ENCODE measurements around the gene SATL1.
A peak's percentile ranks its signal among the peaks of the same experiment; 100 is the strongest.
"Not testable (repeated sequence)": the region's sequence is repeated elsewhere in the genome, so short reads cannot be mapped to it uniquely, and the experiment has no call there.

Gene SATL1, protein sequence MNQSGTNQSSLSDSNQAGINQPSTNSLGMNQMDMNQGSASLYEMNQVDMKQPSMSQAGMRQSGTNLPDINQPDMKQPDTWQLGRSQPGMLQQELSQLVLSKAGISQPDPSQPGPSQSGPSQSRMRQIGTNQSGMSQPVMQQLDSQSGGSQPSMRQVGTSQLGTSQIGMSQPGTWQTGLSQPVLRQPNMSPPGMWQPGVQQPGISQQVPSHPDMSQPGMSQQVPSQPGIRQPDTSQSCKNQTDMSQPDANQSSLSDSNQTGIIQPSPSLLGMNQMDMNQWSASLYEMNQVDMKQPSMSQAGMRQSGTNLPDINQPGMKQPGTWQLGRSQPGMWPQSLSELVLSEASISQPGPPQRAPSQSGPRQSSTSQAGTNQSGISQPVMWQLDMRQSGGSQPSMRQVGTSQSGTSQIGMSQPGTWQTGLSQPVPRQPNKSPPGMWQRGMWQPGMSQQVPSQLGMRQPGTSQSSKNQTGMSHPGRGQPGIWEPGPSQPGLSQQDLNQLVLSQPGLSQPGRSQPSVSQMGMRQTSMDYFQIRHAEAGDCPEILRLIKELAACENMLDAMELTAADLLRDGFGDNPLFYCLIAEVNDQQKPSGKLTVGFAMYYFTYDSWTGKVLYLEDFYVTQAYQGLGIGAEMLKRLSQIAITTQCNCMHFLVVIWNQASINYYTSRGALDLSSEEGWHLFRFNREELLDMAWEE

DNA sequence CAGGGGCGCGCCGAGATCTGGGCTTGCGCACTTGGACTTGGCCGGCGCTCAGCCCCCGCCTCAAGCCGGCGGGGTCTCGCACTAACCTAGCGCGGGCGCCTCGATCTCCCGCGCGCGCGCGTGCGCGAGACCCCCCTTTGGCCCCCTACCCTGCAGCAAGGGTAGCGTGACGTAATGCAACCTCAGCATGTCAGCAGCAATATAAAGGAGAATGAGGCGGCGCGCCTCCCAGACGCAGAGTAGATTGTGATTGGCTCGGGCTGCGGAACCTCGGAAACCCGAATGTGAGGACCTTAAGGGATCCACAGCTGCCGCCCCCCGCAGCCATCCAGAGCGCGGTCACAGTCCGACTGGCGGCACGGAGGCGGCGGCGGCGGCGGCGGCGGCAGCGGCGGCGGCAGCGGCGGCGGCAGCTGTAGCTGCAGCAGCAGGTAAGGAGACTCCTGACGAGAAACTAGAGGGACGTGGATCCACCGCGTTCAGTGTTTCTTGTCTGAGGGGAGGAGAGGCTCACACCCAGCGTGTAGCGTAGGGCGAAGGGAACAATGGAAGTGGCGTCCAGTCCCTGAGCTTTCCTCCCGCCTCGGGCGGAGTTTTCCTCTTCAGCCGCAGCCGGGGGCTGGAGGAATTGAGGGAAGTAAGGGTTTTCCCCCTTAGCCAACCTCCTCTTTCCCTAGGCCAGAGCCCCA is at the start of gene SATL1, which contains the start of gene ZNF711:
Gene SATL1 (minus strand): TSS at position 19 of the 689 bp plus-strand sequence. CDS start 134,811 bp downstream, outside the sequence.
Gene ZNF711 (plus strand): TSS at position 231 of the 689 bp plus-strand sequence. CDS start 3,582 bp downstream, outside the sequence.
- peak; percentile 75 for DNase-seq

GRCh38 chrX:85288992-85289723 is 45.6 kb upstream of the SATL1 start:
- no peak for DNase-seq

- not testable (repeated sequence) for DNase-seq
Observed at GRCh38 chrX:85285286-85285685, 41.7 kb upstream of the SATL1 start.

DNA sequence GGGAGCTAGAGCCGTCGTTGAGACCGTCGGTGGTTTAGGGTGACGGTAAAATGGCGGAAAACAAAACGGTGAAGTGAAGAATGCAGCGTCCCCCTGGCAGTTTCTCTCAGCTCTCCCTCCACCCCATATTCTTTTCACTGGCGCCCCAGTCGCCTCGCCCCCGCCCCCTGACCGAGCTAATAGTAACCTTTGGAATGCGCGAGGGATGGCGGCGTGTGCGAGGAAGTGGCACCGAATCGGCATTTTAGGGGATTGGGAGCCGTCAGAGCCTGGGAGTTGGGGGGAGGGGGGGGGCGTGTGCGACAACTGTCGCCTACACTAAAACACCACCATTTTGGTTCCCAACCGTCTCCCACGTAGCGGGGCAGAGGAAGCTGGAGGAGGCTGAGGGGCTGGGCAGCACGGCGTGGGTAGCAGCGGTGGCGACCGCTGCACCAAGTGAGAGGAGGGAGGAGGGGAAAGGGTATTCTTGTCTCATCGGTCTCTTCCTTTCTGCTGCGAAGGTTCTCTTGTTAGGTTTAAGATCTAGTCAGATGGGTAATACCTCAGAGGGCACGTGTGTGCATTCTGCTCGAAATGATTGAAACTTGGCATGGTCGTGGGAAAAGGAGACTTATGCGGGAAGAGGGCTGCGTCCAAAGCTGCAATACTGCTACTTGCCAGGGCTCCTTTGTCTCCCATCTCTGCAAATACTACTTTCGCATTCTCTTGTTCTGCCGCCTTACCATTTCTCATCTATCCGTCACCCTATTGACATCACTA is 1.1 kb upstream of the SATL1 start:
- peak; percentile 5 for DNase-seq

DNA sequence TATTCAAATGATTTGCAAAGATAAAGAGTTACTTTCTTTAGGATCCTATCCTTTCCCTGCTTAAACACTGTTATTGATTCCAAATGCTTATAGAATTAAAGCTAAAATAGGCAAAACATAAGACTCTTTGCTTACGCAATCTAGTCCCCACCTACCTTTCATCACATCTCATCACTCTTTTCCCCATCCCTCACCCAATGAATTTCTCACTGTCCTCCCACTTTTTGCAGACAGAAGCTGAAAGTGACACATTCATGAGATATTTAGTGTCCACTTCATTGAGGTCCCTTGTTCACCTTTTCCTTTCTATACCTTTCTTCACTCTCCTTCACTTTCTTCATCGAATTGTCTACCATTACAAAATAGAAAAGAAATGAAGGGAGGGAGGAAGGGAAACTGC is 424 bp downstream of the SATL1 start:
- no peak for DNase-seq

- DNase-seq: no peak
Observed at GRCh38 chrX:85223359-85223758, 20.2 kb downstream of the SATL1 start.

DNA sequence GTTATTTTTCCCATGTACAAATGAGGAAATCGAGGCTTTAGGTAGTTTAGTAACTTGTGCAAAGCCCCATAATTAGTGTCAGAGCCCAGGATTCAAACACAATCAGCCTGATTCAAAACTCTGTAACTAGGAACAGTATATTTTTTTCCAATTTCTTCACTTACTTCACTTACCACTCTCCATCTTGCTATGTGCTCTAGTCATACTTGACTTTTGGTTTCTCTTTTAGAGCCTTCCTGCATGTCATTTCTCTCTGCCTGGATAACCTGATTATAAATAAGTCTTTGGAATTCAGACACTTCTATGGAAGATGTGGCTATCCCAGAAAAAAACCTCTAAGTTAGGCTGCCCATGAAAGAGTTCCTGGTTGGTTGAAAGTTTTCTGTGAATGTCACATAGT is 22.2 kb downstream of the SATL1 start:
- DNase-seq: no peak

DNA sequence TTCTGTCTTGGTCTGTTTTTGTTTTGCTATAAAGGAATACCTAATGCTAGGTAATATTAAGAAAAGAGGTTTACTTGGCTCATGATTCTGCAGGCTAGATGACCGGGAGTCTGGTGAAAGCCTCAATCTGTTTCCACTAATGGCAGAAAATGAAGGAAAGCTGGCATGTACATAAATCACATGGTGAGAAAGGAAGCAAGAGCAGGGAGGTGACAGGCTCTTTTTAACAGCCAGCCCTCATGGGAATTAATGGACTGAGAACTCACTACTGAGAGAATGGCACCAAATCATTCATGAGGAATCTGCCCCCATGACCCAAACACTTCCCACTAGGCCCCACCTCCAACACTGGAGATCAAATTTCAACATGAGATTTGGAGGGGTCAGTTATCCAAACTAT is 27.6 kb downstream of the SATL1 start:
- DNase-seq: no peak

- DNase-seq: no peak
Observed at GRCh38 chrX:85213792-85214530, 29.6 kb downstream of the SATL1 start.

GRCh38 chrX:85203461-85203970 is 40.1 kb downstream of the SATL1 start:
- no peak for DNase-seq

GRCh38 chrX:85196319-85196718 is 47.3 kb downstream of the SATL1 start:
- DNase-seq: no peak

GRCh38 chrX:85159644-85160043 is 83.9 kb downstream of the SATL1 start:
- no peak for DNase-seq

GRCh38 chrX:85140964-85141363 is 102.6 kb downstream of the SATL1 start:
- DNase-seq: no peak

GRCh38 chrX:85139422-85139821 is 104.2 kb downstream of the SATL1 start:
- no peak for DNase-seq

DNA sequence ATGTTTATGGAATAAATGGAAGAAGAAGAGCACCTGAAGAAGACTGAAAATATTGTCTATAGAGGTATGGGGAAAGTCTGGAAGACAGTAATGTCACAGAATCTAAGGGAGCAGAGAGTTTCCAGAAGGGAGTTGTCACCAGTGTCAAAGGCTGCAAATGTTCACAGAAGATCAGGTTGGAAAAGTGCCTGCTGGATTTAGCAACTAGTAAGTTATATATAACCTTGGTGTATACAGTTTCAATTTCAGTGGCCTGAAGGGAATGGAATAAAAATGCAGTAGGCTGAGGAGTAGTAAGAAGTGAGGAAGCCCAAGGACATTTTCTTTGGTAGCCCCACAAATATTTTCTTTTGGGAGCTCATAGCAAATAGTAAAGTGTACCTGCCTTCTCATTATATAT is 107.2 kb downstream of the SATL1 start:
- DNase-seq: no peak

DNA sequence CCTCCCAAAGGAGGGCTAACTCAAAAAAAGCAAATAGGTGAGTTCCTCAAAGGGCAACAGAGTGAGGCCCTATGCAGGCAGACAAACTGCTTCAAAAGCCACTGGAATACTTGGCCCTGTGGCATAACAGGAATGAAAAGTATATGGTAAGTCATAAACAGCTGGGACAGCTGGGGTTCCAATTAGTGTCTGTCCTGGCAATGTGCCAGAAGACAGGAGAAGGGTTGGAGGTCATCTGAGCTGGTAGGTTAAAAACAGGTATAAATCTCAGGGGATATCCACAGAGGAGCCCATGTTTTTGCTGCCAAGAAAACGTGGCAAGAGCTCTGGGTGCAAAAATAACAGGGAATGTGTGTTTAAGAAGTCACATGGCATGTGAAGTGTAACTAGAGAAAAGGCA is 128.3 kb downstream of the SATL1 start:
- no peak for DNase-seq

DNA sequence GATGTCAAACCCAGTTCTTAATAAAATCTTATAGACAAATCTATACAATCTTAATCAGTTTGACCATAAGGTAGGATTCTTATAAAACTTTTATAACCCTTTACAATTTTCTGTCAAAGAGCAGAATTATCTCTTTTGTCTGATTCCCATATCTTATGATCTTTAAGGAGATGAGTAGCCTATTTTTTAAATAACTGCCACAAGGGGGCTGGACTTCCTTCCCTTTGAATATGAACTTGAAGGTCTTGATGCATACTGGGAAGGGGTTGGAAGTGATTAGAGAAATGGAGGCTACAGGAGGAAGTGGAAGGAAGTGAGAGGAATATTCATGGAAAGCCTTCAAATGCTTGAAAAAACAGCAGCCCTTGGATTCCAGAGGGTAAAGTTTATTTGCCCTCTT is 128.8 kb downstream of the SATL1 start:
- no peak for DNase-seq

- no peak for DNase-seq
Observed at GRCh38 chrX:85114171-85114570, 129.4 kb downstream of the SATL1 start.

DNA sequence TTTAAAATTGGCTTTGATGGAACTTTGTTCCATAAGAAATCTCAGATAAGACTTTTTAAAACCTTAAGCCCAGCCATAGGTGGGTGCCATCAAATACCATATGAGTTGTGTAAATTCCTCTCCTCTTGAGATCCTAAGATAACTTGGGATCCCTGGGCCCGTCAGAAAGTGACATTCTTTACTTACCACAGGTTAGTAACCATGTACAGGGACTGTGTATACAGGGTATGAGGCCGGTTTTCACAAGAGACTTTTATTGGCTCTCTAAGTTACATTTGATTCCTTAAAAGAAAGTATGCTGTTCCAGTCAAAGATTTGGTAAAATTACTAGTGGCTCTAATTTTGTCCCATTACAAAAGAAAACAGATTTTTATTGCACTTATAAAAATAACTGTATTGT is 129.8 kb downstream of the SATL1 start:
- DNase-seq: no peak

DNA sequence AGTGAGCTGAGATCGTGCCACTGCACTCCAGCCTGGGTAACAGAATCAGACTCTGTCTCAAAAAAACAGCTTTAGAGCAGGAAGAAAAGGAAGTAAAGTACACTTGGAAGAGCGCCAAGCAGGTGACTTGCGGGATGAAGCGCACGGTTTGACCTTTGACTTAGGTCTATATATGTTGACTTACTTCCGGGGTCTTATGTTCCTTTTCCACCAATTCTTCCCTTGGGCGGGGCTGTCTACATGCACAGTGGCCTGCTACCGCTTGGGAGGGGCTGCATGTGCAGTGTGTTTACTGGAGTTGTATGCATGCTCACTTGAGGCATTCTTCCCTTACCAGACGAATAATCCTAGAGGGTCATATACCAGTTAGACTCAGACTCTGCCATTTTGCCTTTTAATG is 131.3 kb downstream of the SATL1 start:
- DNase-seq: no peak

DNA sequence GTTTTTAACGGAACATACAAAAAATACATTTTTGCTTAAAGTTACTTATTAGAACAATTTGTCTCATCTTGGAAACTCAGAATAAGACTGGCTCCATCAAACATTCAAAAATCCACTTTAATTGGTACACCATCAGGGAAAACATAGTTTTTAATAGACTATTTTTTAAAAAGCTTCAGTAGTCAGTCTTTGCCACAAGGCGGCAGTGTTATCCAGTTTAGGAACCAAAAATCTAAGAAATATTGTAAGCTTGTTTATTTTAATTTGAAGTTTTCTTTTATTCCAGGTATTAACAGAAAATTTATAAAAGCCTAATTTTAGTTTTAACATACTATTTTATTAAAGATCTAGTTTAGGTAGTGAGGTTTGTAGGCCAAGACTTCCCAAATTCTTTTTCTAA is 132.2 kb downstream of the SATL1 start:
- DNase-seq: no peak
